Naive thymus-derived CD4-positive, alpha-beta T cell (primary cell): ENCODE results near the gene PTGIS. TPM values are rescaled to one million over a fixed set of nuclear protein-coding genes. Genes with fewer than 3 reads are reported as not detected.

Source experiments
- ATAC-seq: fragments of 150-1000 bp; cut with Tn5 transposase; 2 replicates; pipeline ENCODE4 v1.10.0; 2021; ENCODE audit warnings: mild to moderate bottlenecking, moderate library complexity
- CTCF ChIA-PET: fragments of 350-600 bp; sonication (Branson Sonifier 250); formaldehyde crosslinking; loops from one replicate; lab custom pipeline; 2021; ENCODE audit warnings: antibody characterized with exemption; lab: Charles Lee
- POLR2A ChIA-PET: fragments of 350-600 bp; sonication (Branson Sonifier 250); formaldehyde crosslinking; loops from one replicate; lab custom pipeline; 2021; ENCODE audit warnings: antibody characterized with exemption, inconsistent platforms; lab: Charles Lee
- DNase-seq, 9 donors: peaks; one replicate each; pipeline versions ENCODE4 v3.0.0 to v3.0.0-alpha.2; 2020 to 2022; ENCODE audit warnings: mixed read lengths in 1 of 9
- H3K27ac ChIP-seq: one replicate; pipeline ENCODE4 v1.7.0; 2013; ENCODE audit warnings: mild to moderate bottlenecking, low read depth, low read length, moderate library complexity
- H3K27me3 ChIP-seq, 2 donors: one replicate each; pipeline ENCODE4 v1.7.0; 2013; ENCODE audit warnings: low read length in 2 of 2, mild to moderate bottlenecking in 2 of 2, moderate library complexity in 2 of 2; ENCODE audit not compliant: control insufficient read depth in 2 of 2, insufficient read depth in 2 of 2
- H3K36me3 ChIP-seq, 3 experiments: 1 replicate in 2 of 3; 2 replicates in 1 of 3; pipeline ENCODE4 v1.7.0; 2013; ENCODE audit warnings: low read length in 3 of 3, mild to moderate bottlenecking in 3 of 3, moderate library complexity in 1 of 3; ENCODE audit not compliant: insufficient read depth in 3 of 3, control insufficient read depth in 2 of 3
- H3K4me1 ChIP-seq, 2 donors: one replicate each; pipeline ENCODE4 v1.7.0; 2013; ENCODE audit warnings: low read length in 2 of 2, mild to moderate bottlenecking in 2 of 2, moderate library complexity in 1 of 2; ENCODE audit not compliant: control insufficient read depth in 2 of 2, insufficient read depth in 2 of 2
- H3K4me3 ChIP-seq: 2 replicates; pipeline ENCODE4 v1.7.0; 2013; ENCODE audit warnings: mild to moderate bottlenecking, low read length
- H3K9me3 ChIP-seq, 3 experiments: 1 replicate in 2 of 3; 2 replicates in 1 of 3; pipeline ENCODE4 v1.7.0; 2013; ENCODE audit warnings: low read length in 3 of 3; ENCODE audit not compliant: control insufficient read depth in 2 of 3
- H3K27ac Mint-ChIP-seq, 9 donors: one replicate each; pipeline ENCODE4 v1.8.0; 2020 to 2022; ENCODE audit warnings: mixed read lengths in 9 of 9, mild to moderate bottlenecking in 8 of 9, moderate library complexity in 5 of 9, inconsistent platforms in 2 of 9
- H3K27me3 Mint-ChIP-seq, 5 donors: one replicate each; pipeline ENCODE4 v1.8.0; 2021 to 2022; ENCODE audit warnings: mixed read lengths in 5 of 5, mild to moderate bottlenecking in 1 of 5
- H3K36me3 Mint-ChIP-seq, 5 donors: one replicate each; pipeline ENCODE4 v1.8.0; 2020 to 2022; ENCODE audit warnings: mixed read lengths in 5 of 5, mild to moderate bottlenecking in 3 of 5, inconsistent platforms in 1 of 5
- H3K4me1 Mint-ChIP-seq, 7 donors: one replicate each; pipeline ENCODE4 v1.8.0; 2020 to 2022; ENCODE audit warnings: mixed read lengths in 7 of 7, mild to moderate bottlenecking in 3 of 7, inconsistent platforms in 1 of 7
- H3K4me3 Mint-ChIP-seq, 10 donors: one replicate each; pipeline ENCODE4 v1.8.0; 2020 to 2022; ENCODE audit warnings: mild to moderate bottlenecking in 10 of 10, mixed read lengths in 10 of 10, moderate library complexity in 6 of 10, inconsistent platforms in 2 of 10
- H3K9me3 Mint-ChIP-seq, 11 donors: one replicate each; pipeline ENCODE4 v1.8.0; 2020 to 2022; ENCODE audit warnings: mixed read lengths in 11 of 11, mild to moderate bottlenecking in 4 of 11, inconsistent platforms in 1 of 11, moderate library complexity in 1 of 11
- intact Hi-C, 2 donors: fragments of 100-400 bp; cut with micrococcal nuclease; formaldehyde crosslinking; loops; one replicate each; pipeline ENCODE4 v1.15.1; 2023
- polyA plus RNA-seq, 2 donors: library from polyadenylated mRNA; unstranded; fragments of 300-500 nt; fragmentation: Illumina TruSeq; gene quantifications; one replicate each; pipeline ENCODE4 v1.2.3, GENCODE V29; 2021
- total RNA-seq, 6 experiments: library from RNA in 5 of 6; stranded (reverse) in 5 of 6; gene quantifications; 1 replicate in 5 of 6; 2 replicates in 1 of 6; pipeline ENCODE4 v1.2.3 and lab custom pipeline; 2021 to 2026

The PTGIS gene
- total and polyA plus RNA-seq, 7 experiments from 2014 or later, result 12.5 TPM; not detected in 6

- peaks cover 0 to 59% (median 5%) of the 10 kb centered on the region in 7 donors for H3K4me1 Mint-ChIP-seq
- ChIA-PET POLR2A (no interaction called here), CTCF (no interaction called here)
- intact Hi-C loops, result loop anchor here in 1 of 2 donors (5.0 kb wide), 1 partner anchor 33 kb away; no protein-coding TSS in a partner anchor
- Histone ChIP-seq H3K4me1 (no peaks in the 10 kb centered on the region), H3K9me3 (no peaks in the 10 kb centered on the region), H3K27me3 (no peaks in the 10 kb centered on the region), H3K4me3 (no peak overlapping the region), H3K36me3 (no peaks in the 10 kb centered on the region), H3K27ac (no peak overlapping the region)
- peaks cover 21 to 44% (median 37%) of the 10 kb centered on the region in 5 donors for H3K27me3 Mint-ChIP-seq
- peaks cover 0 to 23% (median 7%) of the 10 kb centered on the region in 5 donors for H3K36me3 Mint-ChIP-seq
- peaks cover 0 to 12% (median 2%) of the 10 kb centered on the region in 11 donors for H3K9me3 Mint-ChIP-seq
- ATAC-seq, result no peak
- no peak overlapping the region for H3K4me3 Mint-ChIP-seq
- H3K27ac Mint-ChIP-seq, result peak overlapping the region in 1 of 9 donors; percentile 80
- no peak for DNase-seq
Measured at GRCh38 chr20:49573900-49574416, 6.0 kb upstream of the PTGIS start.

- H3K4me3 ChIP-seq, result no peak overlapping the region
- peak in 1 of 9 donors; percentile 21 for DNase-seq
- no peaks in the 10 kb centered on the region for H3K36me3 ChIP-seq
- ATAC-seq, result no peak
- no peak overlapping the region for H3K27ac ChIP-seq
- Mint-ChIP-seq H3K9me3 (peaks cover 0 to 12% (median 2%) of the 10 kb centered on the region in 11 donors), H3K36me3 (peaks cover 0 to 22% (median 7%) of the 10 kb centered on the region in 5 donors), H3K27ac (peak overlapping the region in 1 of 9 donors; percentile 80), H3K4me1 (peaks cover 0 to 57% (median 5%) of the 10 kb centered on the region in 7 donors), H3K4me3 (peak overlapping the region in 1 of 10 donors; percentile 50), H3K27me3 (peaks cover 28 to 52% (median 43%) of the 10 kb centered on the region in 5 donors)
- POLR2A ChIA-PET, result no interaction called here
- CTCF ChIA-PET, result no interaction called here
- no peaks in the 10 kb centered on the region for H3K4me1 ChIP-seq
- intact Hi-C loops, result loop anchor here in 1 of 2 donors (5.0 kb wide), 1 partner anchor 34 kb away; no protein-coding TSS in a partner anchor
- no peaks in the 10 kb centered on the region for H3K9me3 ChIP-seq
- peaks cover 0 to 3% of the 10 kb centered on the region in 2 donors for H3K27me3 ChIP-seq
Measured at GRCh38 chr20:49572857-49573256, 4.9 kb upstream of the PTGIS start.

GRCh38 chr20:49571553-49571835, 3.6 kb upstream of the PTGIS start:
- peaks cover 0 to 3% of the 10 kb centered on the region in 2 donors for H3K27me3 ChIP-seq
- intact Hi-C loops, result loop anchor here in 1 of 2 donors (5.0 kb wide), 1 partner anchor 36 kb away; no protein-coding TSS in a partner anchor
- ChIA-PET POLR2A (no interaction called here), CTCF (no interaction called here)
- H3K4me1 ChIP-seq, result no peaks in the 10 kb centered on the region
- no peak overlapping the region for H3K4me3 ChIP-seq
- peaks cover 39 to 56% (median 52%) of the 10 kb centered on the region in 5 donors for H3K27me3 Mint-ChIP-seq
- no peak overlapping the region for H3K27ac ChIP-seq
- H3K36me3 ChIP-seq, result no peaks in the 10 kb centered on the region
- no peak overlapping the region for H3K27ac Mint-ChIP-seq
- ATAC-seq (no peak), DNase-seq (peak in 1 of 9 donors; percentile 13)
- H3K9me3 Mint-ChIP-seq, result peaks cover 0 to 7% (median 1%) of the 10 kb centered on the region in 11 donors
- peaks cover 0 to 15% (median 6%) of the 10 kb centered on the region in 5 donors for H3K36me3 Mint-ChIP-seq
- H3K4me1 Mint-ChIP-seq, result peaks cover 0 to 49% (median 4%) of the 10 kb centered on the region in 7 donors
- H3K4me3 Mint-ChIP-seq, result no peak overlapping the region
- no peaks in the 10 kb centered on the region for H3K9me3 ChIP-seq

GRCh38 chr20:49570828-49571552, 3.1 kb upstream of the PTGIS start:
- no peak overlapping the region for H3K4me3 Mint-ChIP-seq
- H3K27ac Mint-ChIP-seq, result no peak overlapping the region
- Histone ChIP-seq H3K36me3 (no peaks in the 10 kb centered on the region), H3K4me1 (no peaks in the 10 kb centered on the region), H3K4me3 (no peak overlapping the region), H3K27me3 (peaks cover 0 to 3% of the 10 kb centered on the region in 2 donors), H3K9me3 (no peaks in the 10 kb centered on the region), H3K27ac (no peak overlapping the region)
- no peak for ATAC-seq
- intact Hi-C loops, result loop anchor here in 1 of 2 donors (5.0 kb wide), 1 partner anchor 36 kb away; no protein-coding TSS in a partner anchor
- peak in 1 of 9 donors; percentile 13 for DNase-seq
- peaks cover 0 to 45% (median 4%) of the 10 kb centered on the region in 7 donors for H3K4me1 Mint-ChIP-seq
- POLR2A ChIA-PET, result no interaction called here
- H3K9me3 Mint-ChIP-seq, result peaks cover 0 to 2% (median 0%) of the 10 kb centered on the region in 11 donors
- H3K36me3 Mint-ChIP-seq, result peaks cover 0 to 13% (median under 1%) of the 10 kb centered on the region in 5 donors
- CTCF ChIA-PET, result no interaction called here
- peaks cover 44 to 61% (median 57%) of the 10 kb centered on the region in 5 donors for H3K27me3 Mint-ChIP-seq

- no peak overlapping the region for H3K27ac Mint-ChIP-seq
- ATAC-seq (no peak), DNase-seq (no peak)
- no peaks in the 10 kb centered on the region for H3K9me3 ChIP-seq
- H3K36me3 Mint-ChIP-seq, result peaks cover 0 to 15% (median 0%) of the 10 kb centered on the region in 5 donors
- intact Hi-C loops, result loop anchor here in 1 of 2 donors (5.0 kb wide), 1 partner anchor 37 kb away; no protein-coding TSS in a partner anchor
- no peaks in the 10 kb centered on the region for H3K9me3 Mint-ChIP-seq
- POLR2A ChIA-PET, result no interaction called here
- no peak overlapping the region for H3K4me3 ChIP-seq
- no peaks in the 10 kb centered on the region for H3K36me3 ChIP-seq
- H3K4me1 Mint-ChIP-seq, result peaks cover 0 to 45% (median 4%) of the 10 kb centered on the region in 7 donors
- CTCF ChIA-PET, result no interaction called here
- no peak overlapping the region for H3K27ac ChIP-seq
- peaks cover 50 to 64% (median 63%) of the 10 kb centered on the region in 5 donors for H3K27me3 Mint-ChIP-seq
- H3K4me3 Mint-ChIP-seq, result no peak overlapping the region
- H3K27me3 ChIP-seq, result peaks cover 0 to 3% of the 10 kb centered on the region in 2 donors
- no peaks in the 10 kb centered on the region for H3K4me1 ChIP-seq
Measured at GRCh38 chr20:49570161-49570827, 2.4 kb upstream of the PTGIS start.

GRCh38 chr20:49569411-49570115, 1.6 kb upstream of the PTGIS start:
- Mint-ChIP-seq H3K4me1 (peaks cover 0 to 47% (median 4%) of the 10 kb centered on the region in 7 donors), H3K9me3 (no peaks in the 10 kb centered on the region), H3K36me3 (peaks cover 0 to 15% (median 0%) of the 10 kb centered on the region in 5 donors), H3K27ac (no peak overlapping the region), H3K4me3 (peak overlapping the region in 4 of 10 donors; percentile 10 to 72 (median 26)), H3K27me3 (peaks cover 50 to 66% (median 63%) of the 10 kb centered on the region in 5 donors)
- CTCF ChIA-PET, result no interaction called here
- no peaks in the 10 kb centered on the region for H3K9me3 ChIP-seq
- intact Hi-C loops, result loop anchor here in 1 of 2 donors (5.0 kb wide), 1 partner anchor 38 kb away; no protein-coding TSS in a partner anchor
- ATAC-seq (no peak), DNase-seq (no peak)
- H3K4me3 ChIP-seq, result no peak overlapping the region
- no peaks in the 10 kb centered on the region for H3K4me1 ChIP-seq
- H3K27ac ChIP-seq, result no peak overlapping the region
- POLR2A ChIA-PET, result no interaction called here
- peaks cover 0 to 3% of the 10 kb centered on the region in 2 donors for H3K27me3 ChIP-seq
- H3K36me3 ChIP-seq, result no peaks in the 10 kb centered on the region
